ENCODE data around the gene HSFX3.

HSFX3 gene

DNA sequence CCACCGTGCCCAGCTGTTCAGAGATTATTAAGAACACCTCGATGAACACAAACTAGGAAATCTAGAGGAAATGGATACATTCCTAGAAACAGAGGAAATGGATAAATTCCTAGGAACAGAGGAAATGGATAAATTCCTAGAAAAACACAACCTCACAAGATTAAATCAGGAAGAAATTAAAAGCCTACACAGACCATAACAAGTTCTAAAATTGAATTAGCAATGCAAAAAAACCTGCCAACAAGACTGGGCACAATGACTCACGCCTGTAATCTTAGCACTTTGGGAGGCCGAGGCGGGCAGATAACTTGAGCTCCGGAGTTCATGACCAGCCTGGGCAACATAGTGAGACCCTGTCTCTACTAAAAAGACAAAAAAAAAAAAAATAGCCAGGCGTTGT, 31.5 kb downstream of the HSFX3 start:
- H3K4me3 ChIP-seq (replicated peaks; ENCODE audit: low read depth, low read length), result no peak overlapping the region
- no peak for TF ChIP-seq CTCF (IDR thresholded peaks at IDR 0.05; ENCODE audit: low read length, missing control alignments)
- no peak for DNase-seq (ENCODE audit: low read depth)

DNA sequence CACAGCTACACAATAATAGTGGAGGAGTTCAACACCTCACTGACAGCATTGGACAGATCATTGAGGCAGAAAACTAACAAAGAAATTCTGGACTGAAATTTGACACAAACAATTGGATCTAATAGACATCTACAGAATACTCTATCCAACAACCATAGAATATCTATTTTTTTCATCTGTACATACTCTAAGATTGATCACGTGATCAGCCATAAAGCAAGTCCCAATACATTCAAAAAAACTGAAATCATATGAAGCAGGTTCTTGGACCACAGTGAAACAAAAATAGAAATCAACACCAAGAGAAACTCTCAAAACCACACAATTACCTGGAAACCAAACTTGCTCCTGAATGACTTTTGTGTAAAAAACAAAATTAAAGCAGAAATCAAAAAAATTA, 32.4 kb downstream of the HSFX3 start:
- no peak for DNase-seq (ENCODE audit: low read depth)
- no peak for TF ChIP-seq CTCF (IDR thresholded peaks at IDR 0.05; ENCODE audit: low read length, missing control alignments)
- no peak overlapping the region for H3K4me3 ChIP-seq (replicated peaks; ENCODE audit: low read depth, low read length)

DNA sequence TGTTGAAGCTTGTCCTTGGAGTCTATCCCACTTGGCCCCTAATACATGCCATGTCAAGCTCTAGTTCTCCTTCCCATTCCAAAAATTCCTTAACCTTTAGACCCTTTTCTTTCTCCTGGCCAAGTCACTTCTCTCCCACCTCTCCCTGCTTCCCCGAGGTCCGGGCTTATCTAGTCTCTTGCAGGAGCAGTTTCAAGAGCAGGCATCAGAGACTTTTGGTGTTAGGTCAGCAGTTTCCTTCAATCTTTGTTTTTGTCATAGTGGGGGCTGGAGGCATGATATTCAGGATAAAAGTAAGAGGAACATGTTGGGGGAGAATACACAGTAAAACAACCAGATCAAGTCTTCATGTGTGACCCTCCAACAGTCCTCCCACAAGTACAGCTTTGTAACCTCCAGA, 33.1 kb downstream of the HSFX3 start:
- no peak for TF ChIP-seq CTCF (IDR thresholded peaks at IDR 0.05; ENCODE audit: low read length, missing control alignments)
- no peak for DNase-seq (ENCODE audit: low read depth)
- no peak overlapping the region for H3K4me3 ChIP-seq (replicated peaks; ENCODE audit: low read depth, low read length)

GRCh38 chrX:149515954-149516602, 33.6 kb downstream of the HSFX3 start:
- TF ChIP-seq CTCF (IDR thresholded peaks at IDR 0.05; ENCODE audit: low read length, missing control alignments), result no peak
- DNase-seq (ENCODE audit: low read depth), result no peak
- no peak overlapping the region for H3K4me3 ChIP-seq (replicated peaks; ENCODE audit: low read depth, low read length)

DNA sequence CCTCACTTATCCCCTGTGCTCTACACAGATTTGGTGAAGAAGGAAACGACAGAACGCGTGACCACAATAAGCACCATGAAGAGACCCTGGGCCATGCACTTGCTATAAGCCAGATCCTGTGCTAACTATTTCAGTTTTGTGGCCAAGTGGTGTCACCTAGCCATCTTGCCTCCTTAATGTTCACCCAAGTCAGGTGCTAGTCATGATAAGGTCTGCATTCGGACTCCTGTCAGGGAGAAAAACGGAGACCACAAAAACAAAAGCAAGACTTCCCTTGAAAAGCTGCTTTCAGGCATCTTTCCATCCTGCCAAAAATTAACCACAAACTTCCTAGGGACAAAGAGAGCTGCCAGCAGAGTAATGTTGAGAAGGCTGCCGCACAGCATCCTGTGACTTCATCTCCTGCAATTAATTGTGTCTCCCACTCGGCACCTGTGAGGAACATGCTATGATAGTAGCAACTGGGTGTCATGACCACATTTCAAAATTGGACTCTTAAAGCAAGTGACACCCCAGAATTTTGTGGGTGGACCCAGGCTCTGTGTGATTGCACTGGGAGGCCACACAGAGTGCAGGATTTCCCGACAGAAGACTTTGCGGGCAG, 35.8 kb downstream of the HSFX3 start:
- no peak for TF ChIP-seq CTCF (IDR thresholded peaks at IDR 0.05; ENCODE audit: low read length, missing control alignments)
- H3K4me3 ChIP-seq (replicated peaks; ENCODE audit: low read depth, low read length), result no peak overlapping the region
- DNase-seq (ENCODE audit: low read depth), result peak; percentile 51

DNA sequence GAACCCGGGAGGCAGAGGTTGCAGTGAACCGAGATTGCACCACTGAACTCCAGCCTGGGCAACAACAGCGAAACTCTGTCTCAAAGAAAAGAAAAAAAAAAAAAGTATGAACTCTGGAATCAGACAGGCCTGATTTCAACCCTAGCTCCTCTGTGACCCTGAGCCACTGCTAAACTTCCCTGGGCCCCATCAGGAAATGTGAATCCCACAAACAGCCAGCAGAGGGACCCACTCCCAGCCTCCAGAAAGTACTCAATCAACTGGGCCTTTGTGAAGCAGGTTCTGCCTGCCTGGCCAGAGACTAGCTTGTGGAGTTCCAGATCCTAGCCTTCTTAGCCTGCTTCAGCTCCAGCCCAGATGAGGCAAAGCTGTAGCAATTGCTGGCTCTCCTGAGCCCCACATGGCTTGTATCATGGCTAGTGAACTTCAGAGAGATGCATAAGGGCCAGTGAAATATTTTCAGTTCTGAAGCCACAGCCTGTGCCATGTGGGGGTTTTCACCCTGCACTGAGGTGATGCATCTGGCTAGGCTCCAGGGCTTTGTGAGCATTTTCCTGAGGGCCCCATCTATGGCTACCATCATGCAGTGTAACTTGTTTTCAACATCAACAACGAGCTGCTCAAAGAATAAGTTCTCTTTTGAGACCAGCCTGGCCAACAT, 37.4 kb downstream of the HSFX3 start:
- DNase-seq (ENCODE audit: low read depth), result peak; percentile 64
- TF ChIP-seq CTCF (IDR thresholded peaks at IDR 0.05; ENCODE audit: low read length, missing control alignments), result peak; percentile 63
- no peak overlapping the region for H3K4me3 ChIP-seq (replicated peaks; ENCODE audit: low read depth, low read length)
